ENCODE results near the gene GSTO2. TPM values are rescaled to one million over a fixed set of nuclear protein-coding genes. Genes with fewer than 3 reads are reported as not detected.

Gene GSTO2
- total RNA-seq, 1 donor from 2014 or later: 2.0 TPM

Other genes starting within 250 kb of the GSTO2 start
- 0.06 and 1.0 TPM in 2 replicates for gene COL17A1, start 183.3 kb upstream of the GSTO2 start, total RNA-seq
- gene SFR1, start 147.0 kb upstream of the GSTO2 start, total RNA-seq: 8.6 and 9.3 TPM in 2 replicates
- gene CFAP43, start 36.8 kb upstream of the GSTO2 start, total RNA-seq: 0.10 and 0.18 TPM in 2 replicates
- 250 and 432 TPM in 2 replicates for gene GSTO1, start 14.3 kb upstream of the GSTO2 start, total RNA-seq
- 81.5 and 85.1 TPM in 2 replicates for gene ITPRIP, start 69.3 kb downstream of the GSTO2 start, total RNA-seq
- 1.2 and 1.7 TPM in 2 replicates for gene CFAP58, start 84.6 kb downstream of the GSTO2 start, total RNA-seq